ENCODE results near the gene SYCE3.

The SYCE3 gene

DNA sequence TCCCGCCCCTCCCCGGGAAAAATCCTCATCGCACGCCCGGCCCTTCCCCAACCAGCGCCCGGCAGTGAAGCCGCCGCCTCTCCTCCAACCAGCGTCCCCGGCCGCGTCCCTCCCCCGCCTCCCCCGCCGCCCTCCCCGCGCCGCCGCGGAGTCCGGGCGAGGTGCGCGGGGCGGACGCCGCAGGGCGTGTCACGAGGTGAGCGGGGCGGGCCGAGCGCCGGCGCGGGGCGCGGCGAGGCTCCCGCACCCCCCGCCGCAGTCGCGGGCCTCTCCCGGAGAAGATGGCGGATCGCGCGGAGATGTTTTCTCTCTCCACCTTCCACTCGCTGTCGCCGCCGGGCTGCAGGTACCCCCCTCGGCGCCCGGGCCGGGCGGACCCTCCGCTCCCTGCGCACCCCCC lies 37.8 kb upstream of the SYCE3 start, which contains the start of gene MAPK8IP2:
TSS of gene MAPK8IP2 (plus strand) at position 256 of the 400 bp plus-strand sequence. CDS start at position 282, 26 bp downstream.
- no peak for DNase-seq (ENCODE audit: low read depth)

DNA sequence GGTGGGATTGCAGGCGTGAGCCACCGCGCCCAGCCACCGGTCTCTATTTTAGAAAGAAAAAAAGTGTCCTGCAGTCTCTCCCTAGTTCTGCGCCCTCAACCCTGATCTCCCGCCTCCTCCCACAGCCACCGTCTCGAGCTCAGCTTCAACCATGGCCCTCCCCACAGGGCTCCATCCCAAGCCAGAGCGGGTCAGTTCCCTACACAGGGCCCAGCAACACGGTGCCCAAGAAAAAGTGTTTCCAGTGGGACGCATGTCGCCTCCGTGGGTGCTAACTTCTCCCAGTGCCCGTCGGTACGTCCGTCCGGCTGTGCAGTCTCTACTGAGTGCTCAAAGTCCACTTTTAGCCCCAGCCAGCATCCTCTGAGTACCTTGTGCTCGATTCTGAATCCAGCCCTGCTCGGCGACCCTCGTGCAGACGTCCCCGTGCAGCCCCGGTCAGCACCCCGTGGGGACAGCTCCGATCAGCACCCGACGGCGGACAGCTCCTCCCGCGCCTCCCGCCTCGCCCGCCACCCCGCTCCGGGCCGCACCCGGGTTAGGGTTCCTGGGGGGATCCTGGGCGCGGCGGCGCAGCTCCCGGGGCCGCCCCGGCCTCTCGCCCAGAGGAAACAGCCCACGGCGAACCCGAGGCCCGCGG lies 37.2 kb upstream of the SYCE3 start:
- DNase-seq (ENCODE audit: low read depth), result peak; percentile 41

DNA sequence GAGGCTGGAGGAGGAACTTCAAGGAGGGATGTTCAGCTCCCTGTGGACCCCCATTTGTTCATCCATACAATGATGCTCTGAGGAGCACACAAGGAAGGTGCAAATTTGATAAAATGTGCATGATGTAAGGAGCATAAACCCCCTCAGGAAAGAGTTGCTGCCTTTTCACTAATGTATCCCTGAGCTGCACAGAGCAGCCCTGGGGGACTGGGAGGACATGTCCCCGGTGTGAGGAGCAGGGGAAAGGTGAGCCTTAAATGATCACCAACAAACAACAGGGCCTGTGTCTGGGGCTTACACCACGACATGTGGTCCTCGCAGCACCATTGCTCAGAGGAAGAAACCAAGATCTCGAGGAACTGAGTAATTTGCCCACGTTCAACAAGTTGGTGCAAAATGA lies 34.4 kb upstream of the SYCE3 start:
- DNase-seq (ENCODE audit: low read depth), result no peak

DNA sequence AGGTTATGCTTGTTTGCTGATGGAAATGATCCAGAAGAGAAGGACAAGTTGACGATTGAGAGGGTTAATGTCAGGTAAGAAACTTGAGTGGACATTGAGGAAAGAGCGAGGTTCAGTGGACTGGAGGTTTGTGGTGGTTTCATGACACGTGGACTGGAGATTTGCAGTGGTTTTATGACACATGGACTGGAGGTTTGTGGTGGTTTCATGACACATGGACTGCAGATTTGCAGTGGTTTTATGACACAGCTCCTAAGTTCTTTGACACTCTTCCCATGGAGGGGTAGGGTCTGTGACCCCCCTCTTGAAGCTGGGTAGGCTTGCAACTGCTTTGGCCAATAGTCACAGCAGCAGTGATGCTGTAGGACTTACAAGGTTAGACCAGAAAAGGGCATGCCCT lies 32.5 kb upstream of the SYCE3 start:
- DNase-seq (ENCODE audit: low read depth), result no peak

DNA sequence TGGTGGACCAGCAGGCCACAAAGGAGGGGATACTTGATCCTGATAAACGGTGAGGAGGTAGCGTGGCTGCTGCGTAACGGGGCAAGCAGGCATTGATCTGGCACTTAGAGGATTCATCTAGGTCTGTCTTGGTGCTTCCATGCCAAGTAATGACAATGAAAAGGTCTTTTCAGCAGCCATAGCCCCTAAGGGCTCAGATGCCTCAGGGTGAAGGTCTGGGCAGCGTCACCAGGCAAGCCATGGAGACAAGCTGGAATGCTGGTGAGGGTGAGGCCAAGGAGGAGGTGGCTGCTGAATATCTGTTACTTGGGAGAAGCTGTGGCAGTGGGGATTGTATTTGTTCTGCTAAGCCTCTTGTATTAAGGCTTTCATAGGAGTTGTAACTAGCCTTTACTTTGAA lies 24.7 kb upstream of the SYCE3 start:
- DNase-seq (ENCODE audit: low read depth), result no peak

DNA sequence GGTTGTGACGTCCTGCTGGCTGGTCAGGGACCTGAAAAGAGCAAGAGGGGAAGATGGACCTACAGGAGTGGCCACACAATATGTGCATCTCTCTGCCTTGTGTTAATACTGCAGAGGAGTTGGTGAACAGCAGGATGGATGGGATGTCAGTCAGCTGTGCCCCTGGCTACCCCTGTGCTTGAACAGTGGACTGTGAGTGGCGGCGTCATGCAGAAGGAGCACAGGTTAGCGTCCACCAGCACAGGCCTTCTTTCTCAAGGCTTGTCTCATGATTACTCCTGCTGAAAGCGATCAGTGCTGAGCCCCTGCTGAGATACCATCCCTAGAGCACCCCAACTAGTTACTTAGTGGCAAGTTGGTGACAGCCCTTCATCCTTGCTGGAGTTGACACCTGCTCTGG lies 23.7 kb upstream of the SYCE3 start:
- no peak for DNase-seq (ENCODE audit: low read depth)

DNA sequence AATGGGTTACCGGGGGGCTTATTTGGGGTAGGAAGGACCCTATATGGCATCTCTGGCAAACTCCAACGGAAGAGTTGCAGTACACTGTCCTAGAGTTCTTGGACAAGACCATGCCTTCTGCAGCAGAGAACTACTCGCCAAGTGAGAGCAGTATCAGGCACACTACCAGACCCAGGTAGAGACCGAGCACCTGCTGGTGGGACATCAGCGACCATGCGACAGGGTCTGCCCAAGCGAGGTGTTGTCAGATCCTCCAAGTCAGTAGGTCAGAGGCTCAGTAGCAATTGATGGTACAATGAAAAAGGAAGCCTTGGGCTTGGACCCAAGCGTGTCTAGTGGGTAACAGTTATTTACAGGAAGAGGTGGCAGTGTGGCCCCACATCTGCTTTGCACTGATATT lies 23.1 kb upstream of the SYCE3 start:
- DNase-seq (ENCODE audit: low read depth), result no peak

DNA sequence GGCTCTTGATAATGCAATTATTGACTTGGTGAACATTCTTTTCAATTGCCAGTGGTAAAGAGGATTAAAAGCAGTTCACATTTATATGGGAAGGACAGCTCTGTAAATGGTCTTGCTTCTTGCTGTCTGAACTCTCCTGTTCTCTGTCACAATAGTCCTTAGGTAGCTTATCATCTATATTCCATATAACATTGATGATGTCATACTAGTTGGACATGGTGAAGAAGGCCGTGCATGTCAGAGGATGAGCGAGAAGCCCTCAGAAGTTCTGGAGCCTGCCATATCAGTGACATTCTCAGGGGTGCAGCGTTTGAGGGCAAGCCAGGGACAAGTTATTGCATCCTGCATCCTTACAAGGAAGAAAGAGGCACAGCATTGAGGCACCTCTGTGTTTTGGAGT lies 22.5 kb upstream of the SYCE3 start:
- DNase-seq (ENCODE audit: low read depth), result no peak

DNA sequence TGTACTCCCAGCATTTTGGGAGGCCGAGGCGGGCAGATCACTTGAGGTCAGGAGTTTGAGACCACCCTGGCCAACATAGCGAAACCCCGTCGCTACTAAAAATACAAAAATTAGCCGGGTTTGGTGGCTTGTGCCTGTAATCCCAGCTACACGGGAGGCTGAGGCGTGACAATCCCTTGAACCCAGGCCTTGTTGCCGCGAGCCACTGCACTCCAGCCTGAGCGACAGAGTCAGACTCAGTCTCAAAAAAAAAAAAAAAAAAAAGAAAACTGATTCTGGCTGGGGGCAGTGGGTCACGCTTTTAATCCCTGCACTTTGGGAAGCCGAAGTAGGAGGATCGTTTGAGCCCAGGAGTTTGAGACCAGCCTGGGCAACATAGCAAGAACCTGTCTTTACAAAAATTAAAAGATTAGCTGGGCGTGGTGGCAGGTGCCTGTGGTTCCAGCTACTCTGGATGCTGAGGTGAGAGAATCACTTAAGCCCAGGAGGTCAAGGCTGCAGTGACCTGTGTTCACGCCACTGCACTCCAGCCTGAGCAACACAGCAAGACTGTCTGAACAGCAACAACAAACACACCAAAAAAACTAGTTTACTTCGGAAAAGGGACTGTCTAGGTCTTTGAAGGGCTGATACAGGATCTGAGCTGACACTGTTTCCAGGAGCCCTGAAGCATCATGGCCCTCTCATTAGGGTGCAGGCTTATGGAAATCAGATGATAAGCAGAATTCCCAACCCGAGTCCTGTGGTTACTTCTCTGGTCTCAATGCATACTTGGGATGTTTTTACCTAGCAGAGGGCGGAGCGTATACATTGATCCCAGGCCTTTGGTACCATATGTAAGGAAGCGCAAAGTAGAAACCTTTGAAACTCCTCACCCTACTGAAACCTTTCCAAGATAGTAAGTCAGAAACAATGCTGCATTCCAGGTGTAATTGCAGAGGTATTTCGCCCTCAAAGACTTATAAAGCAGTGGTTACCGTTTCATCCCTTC lies 21.7 kb upstream of the SYCE3 start:
- DNase-seq (ENCODE audit: low read depth), result no peak

DNA sequence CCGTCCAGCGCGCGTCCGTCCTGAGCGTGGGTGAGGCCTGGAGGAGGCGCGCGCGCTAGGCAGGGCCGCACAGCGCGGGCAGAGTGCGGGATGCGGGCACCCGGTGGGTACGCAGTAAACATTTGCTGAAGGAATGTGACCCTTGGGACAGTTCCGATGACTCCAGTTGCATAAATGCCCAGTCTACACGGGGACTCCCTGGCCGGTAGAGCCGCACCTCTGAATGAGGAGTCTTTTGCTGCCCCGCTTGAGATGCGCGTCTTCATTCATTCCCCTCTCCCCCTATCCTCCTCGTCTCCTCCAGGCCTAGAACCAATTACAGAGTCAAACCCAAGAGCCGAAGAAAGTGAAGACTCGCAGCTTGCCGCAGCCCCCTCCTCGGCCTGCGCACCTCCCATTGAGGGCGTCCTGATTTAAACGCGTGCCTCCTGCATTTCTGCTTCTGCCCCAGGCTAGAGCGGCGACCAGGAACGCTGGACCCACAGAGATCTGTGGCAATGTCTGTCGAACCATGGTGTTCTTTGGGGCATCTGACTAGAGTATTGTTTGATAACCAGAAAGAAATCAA lies 20.7 kb upstream of the SYCE3 start:
- no peak for DNase-seq (ENCODE audit: low read depth)

DNA sequence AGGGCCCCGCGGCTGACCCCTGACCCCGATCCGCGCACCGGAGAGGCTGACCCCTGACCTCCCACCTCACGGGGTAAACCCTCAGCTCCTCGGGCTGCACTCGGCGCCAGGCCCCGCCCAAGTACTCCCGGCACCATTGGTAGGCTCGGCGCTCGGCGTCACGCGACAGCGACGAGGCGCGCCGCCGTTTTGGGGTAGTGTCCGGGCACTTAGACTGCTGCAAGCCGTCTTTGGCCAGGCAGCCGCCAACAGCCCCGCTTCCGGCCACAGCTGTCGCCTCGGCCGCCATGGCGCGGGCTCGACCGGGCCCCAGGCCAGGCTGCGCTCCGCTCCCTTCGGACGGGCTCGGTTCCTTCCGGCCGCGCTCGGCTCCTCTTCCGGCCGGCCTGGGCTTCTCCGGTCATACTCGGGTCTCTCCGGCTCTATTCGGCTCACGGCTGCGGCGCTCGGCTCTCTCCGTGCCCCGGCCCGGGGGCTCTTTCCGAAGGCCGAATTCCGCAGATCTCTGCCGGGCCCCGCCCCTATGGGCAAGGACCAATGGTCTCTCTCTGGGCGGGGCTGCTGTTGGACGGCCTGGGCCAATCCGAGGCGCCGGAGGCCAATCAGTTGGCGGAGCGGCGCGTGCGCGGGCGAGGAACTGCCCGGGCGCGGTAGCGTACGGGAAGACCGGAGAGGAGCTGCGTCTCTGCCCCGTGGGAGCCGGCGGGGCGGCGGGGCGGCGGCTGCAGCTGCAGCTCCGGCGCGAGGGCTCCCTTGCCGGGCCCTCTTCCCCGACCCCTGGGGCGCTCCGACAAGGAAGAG lies 20.0 kb upstream of the SYCE3 start, which contains the start of gene CHKB:
TSS of gene CHKB (minus strand) at position 357 of the 801 bp plus-strand sequence. CDS start at position 289, 68 bp downstream.
- DNase-seq (ENCODE audit: low read depth), result peak; percentile 98

DNA sequence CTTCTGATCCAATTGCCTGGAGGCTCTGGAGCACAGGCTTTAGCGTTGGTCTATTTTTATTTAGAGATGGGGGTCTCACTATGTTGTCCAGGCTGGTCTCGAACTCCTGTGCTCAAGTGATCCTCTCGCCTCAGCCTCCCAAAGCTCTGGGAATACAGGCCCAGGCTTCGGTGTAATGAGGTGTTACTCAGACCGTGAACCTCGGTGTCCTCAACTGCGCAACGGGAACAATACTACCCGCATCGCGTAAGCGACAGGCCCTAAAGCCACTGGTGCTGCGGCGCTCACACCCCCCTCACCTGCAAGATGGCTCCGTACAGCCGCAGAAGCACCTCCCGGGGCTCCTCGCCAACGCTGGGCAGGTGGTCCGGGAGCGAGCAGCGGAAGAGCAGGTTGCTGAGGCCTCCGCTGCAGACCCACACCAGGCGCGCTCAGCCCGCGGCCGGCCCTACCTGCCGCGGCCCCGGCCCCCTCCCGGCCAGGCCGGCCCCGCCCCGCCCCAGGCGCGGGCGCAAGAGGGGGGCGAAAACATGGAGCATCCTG lies 19.3 kb upstream of the SYCE3 start:
- peak; percentile 24 for DNase-seq (ENCODE audit: low read depth)

DNA sequence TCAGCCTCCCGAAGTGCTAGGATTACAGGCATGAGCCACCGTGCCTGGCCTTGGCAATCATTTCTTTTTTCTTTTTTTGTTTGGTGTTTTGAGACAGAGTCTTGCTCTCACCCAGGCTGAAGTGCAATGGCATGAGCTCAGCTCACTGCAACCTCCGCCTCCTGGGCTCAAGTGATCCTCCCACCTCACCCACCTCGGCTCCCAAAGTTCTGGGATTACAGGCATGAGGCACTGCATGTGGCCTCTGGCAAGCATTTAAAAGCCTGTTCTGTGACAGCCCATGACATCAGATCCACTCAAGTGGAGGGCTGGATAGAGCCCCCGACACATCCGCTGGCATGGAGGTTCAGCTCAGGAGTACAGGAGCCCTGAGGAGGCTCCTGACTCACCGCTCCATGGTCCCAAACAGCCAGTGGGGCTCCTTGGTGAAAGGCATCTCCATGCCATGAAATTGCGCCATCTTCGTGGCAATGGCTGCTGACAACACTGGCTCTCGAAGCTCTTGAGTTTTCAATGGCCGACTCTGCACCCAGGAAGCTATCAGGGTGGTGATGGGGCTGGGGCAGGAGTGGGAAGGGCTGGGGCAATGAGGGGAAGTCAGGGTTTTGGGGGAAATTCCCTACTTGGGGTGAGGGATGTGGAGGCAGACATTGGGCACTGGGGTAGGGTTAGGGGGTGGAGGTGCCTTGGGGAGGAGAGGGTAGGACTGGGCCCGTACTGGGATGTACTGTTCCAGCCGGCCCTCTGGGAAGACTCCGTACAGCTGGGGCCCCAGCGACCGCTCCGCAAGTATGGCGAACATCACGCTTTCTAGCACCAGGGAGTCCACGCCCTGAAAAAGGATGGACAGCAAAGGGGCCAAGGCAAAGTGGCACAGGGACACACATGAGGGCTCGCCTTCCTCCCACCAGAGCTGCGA lies 18.6 kb upstream of the SYCE3 start:
- no peak for DNase-seq (ENCODE audit: low read depth)

DNA sequence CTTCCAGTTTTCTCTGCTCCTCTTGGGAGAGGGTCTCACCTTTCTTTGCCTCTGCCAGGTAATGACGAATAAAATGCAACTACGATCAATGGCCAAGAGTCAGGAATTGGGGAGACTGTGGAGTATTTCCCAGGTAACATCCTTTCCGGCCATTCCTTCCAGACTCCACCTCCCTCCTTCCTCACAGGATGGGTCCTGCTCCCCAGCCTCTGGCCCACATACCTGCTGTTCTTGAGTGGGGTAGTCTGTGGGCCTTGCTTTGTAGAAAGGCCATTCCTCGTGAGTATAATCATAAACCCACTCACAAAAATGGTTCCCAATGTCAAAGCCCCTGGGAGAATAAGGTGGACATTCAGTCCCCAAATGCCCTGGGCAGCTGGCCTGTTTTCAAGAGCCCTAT lies 17.0 kb upstream of the SYCE3 start:
- DNase-seq (ENCODE audit: low read depth), result no peak

DNA sequence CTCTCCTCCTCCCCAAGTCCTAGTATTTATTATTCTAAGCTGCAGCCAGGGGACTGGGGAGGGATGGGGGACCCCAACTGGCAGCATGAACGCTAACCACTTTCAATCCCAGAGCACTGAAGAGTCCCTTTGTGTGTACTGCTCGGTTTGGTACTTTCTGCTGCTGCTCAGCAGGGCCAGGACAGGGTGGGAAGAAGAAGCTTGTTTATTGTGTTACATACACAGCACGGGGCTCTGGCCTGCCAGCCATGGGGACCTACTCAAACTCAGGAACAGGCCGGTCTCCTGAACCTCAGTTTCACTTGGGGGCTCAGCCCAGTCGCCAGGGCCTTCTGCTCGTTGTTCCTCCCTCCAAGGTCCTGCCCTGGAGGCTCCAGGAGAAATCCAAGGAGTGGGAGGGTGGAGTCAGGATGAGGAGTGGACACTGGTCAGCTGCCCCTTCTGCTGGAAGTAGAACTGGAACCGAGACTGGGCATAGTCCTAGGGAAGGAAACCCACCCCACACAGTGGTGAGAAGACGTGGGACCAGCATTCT lies 16.1 kb upstream of the SYCE3 start:
- peak; percentile 13 for DNase-seq (ENCODE audit: low read depth)

DNA sequence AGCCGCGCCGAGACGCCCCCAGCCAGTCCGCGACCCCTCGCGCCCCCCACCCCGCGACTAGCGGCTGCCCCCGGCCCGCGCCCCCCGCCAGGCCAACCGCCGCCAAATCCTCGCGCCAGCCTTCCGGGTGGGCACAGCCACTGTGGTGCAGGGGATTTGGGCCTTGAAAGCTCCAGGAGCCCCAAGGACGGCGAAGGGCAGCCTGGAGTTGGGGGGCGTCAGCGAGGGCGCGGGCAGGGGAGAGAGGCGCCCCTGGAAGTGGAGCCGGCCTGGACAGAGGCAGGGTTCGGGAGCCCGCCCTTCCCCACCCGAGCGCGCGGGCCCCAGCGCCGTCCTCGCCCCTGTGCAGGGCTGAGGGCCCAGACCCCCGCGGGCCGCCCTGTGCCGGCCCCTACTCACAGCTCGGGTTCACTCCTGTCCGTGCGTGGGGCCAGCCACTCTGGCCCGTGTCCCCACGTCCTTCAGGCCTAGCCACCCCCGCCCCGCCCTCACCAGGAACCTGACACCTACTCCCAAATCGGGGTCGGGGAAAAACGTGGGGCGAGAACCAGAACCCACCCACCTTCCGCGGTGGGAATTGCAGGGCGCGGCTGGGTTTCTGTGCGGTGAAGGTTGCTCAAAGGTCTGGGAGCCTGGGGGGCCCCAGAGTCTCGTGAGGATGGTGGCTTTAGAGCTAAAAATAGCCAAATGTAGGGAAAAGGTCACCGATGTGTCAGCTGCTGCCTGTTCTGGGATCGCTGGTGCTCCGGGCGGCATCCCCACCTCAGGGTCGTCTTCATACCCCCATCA lies 15.5 kb upstream of the SYCE3 start, which contains the start of gene CPT1B:
TSS of gene CPT1B (minus strand) at position 441 of the 789 bp plus-strand sequence. CDS start 512 bp downstream, outside the sequence.
- peak; percentile 61 for DNase-seq (ENCODE audit: low read depth)

DNA sequence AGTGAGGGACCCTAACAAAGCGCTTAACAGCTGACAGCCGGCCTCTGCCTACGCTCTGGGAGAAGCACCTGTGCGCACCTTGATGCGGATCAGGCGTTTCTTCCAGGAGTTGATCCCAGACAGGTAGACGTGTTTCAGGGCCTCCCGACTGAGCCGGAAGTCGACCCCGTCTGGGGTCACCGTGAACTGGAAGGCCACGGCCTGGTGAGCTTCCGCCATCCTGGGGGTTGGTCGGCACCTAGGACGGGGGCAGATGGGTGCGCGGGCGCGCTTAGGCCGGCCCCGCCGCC lies 14.9 kb upstream of the SYCE3 start:
- DNase-seq (ENCODE audit: low read depth), result no peak

DNA sequence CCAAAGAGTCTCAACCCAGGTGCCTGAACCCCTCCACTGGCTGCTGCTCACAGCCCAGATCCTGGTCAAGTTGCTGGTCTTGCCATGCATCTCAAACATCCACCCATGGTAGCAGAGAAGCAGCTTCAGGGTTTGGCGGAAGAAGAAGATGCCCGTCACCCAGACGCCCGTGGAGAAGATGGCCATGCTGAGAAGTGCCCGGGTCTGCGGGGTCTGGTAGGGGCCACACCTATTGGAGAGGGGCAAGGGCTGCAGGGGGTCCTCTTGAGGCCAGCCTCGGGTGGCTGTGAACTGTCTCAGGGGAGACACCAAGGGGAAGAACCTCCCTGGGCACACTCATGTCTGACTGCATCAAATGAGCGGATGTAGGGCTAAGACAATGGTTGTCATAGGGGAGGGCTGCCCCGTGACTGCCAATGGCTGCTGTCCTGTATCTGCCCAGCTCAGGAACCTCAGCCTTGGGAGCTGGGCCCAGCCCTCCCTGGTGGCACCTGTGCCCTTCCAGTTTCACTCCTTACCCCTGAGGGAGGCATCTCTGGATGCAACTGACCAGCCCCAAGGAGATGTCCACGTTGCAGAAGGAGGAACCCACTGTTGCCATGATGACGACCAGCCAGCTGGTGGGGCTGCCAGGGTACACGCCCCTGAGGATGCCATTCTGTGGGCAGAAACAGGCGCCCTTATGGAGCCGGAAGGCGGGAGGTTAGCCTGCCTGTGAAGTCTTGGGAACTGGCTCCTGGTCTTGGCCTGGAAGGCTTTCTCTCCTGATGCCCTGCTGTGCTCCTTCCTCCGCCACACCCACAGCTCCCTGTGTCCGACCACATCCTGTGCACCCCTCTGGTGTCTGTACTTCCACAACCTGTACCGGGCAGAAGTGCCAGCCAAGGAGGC lies 14.3 kb upstream of the SYCE3 start:
- peak; percentile 12 for DNase-seq (ENCODE audit: low read depth)
